GM19467 (cell line): ENCODE measurements around the gene GJA3.

ENCODE experiments used
- ATAC-seq: cut with Tn5 transposase; IDR thresholded peaks from one replicate; pipeline ENCODE4 v1.9.1; 2021; ENCODE audit warnings: mild to moderate bottlenecking, moderate library complexity; ENCODE audit not compliant: unreplicated experiment

The GJA3 gene

DNA sequence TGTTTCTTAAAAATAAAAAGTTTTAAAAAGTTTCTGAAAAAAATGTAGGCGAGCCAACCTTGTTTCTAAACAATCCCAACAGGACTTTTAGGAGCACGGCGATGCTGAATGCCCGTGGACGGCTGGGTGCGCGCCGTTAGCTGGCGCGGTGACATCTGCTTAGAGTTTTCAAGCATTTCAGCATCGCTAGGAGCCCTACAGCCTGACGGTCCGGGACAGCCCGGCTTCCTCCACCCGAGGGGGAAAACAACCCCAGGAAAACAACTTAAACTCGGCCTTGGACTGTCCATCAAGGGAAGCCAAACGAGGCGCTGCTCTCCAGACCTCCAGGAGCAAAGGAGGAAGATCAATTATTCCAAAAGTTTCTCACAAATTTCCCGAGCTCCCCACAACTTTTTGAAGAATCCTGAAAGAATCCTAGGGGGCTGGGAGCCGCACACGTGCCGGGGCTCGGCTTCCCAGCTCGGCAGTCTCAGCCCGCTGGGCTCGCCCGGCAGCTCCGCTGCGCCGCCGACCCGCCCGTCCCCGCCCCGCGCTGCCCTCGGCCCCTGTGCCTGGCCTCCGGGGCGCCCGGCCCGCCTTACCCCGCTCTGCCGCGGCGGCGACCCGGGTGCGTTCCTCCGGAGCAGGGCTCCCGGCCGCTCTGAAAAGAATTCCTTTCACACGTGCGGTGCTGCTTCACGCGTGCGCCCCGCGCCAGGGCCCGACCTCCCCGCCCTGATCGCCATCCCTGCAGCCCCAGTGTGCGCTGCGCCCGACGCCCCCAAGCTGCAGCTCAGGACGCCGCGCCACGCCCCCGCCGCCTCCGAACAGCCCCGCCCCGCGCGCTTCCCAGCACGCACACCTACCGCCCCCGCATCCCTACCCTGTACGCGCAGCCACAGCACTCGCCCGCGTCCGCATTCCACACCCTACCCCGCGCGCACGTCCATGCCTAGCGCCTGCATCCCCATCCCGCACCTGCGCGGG, at the start of gene GJA3:
TSS of gene GJA3 (minus strand) at position 747 of the 969 bp plus-strand sequence. CDS start 17,764 bp downstream, outside the sequence.
- peak; percentile 60 for ATAC-seq

GRCh38 chr13:20209948-20210347, 49.1 kb upstream of the GJA3 start:
- no peak for ATAC-seq

GRCh38 chr13:20206698-20207235, 45.9 kb upstream of the GJA3 start:
- no peak for ATAC-seq

- ATAC-seq = no peak
Measured at GRCh38 chr13:20206065-20206697, 45.3 kb upstream of the GJA3 start.

DNA sequence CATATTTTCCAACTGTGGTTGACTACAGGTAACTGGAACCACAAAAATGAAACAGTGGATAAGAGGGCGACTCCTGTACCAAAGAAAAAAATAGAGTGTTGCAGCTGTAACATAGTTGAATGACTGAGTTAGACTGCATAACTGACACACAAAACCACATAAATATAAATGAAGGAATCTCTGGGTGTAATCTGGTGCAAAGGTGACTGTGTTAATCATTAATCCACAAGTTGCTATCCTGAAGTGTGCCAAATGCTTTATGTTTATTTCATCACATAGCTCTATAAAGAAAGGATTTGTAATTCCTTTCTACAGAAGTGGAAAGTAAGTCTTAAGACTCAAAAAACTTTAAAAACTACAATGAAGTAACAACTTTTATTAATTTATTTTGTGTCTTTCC, 37.9 kb upstream of the GJA3 start:
- no peak for ATAC-seq

DNA sequence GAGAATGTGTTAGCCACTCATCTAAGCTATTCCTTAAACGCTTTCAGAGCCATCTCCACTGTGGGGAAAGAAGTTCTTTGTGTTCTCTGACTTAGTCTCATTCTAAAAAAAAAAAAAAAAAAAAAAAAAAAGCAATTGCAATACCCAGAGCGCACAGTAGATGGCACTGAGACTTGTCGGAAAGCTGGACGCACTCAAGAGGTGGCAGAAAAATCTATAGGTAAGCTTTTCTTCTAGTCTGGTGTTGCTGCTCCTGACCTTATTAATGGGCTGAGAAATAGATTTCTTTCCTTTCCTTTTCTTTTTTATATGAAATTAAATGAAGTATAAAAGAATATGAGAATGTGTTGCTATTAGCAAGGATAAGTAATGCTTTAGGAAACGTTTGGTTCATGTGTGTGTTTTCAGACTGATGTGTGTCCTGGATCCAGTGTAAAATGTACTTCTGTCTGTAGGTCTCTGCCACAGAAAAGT, 36.5 kb upstream of the GJA3 start:
- ATAC-seq = no peak

DNA sequence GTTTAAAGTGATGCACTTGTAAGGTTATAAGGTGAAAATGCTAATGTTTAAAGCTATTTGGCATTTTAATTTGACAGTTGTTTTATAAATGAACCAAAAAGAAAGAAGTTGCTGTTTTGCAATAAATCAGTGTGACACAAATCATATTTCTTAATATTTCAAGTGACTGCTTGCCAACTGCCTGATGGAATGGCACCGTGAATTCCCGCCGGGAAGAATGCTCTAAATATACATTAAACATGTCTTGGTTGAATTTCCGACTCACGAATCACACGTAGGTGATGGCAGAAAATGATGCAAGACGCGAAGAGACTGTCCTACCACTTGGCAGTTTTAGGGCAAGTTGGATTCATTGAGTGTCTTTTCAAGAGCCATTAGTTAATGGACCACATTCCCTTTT, 34.9 kb upstream of the GJA3 start:
- no peak for ATAC-seq

- no peak for ATAC-seq
Measured at GRCh38 chr13:20193907-20194631, 33.2 kb upstream of the GJA3 start.

GRCh38 chr13:20193162-20193906, 32.5 kb upstream of the GJA3 start:
- ATAC-seq = no peak

DNA sequence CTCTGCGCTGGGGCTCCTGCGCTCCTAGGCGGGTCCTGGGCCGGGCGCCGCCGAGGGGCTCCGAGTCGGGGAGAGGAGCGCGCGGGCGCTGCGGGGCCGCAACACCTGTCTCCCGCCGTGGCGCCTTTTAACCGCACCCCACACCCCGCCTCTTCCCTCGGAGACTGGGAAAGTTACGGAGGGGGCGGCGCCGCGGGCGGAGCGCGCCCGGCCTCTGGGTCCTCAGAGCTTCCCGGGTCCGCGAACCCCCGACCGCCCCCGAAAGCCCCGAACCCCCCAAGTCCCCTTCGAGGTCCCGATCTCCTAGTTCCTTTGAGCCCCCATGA, 31.9 kb upstream of the GJA3 start, which contains the start of gene GJB2:
TSS of gene GJB2 (minus strand) at position 103 of the 326 bp plus-strand sequence. CDS start 3,357 bp downstream, outside the sequence.
- no peak for ATAC-seq

DNA sequence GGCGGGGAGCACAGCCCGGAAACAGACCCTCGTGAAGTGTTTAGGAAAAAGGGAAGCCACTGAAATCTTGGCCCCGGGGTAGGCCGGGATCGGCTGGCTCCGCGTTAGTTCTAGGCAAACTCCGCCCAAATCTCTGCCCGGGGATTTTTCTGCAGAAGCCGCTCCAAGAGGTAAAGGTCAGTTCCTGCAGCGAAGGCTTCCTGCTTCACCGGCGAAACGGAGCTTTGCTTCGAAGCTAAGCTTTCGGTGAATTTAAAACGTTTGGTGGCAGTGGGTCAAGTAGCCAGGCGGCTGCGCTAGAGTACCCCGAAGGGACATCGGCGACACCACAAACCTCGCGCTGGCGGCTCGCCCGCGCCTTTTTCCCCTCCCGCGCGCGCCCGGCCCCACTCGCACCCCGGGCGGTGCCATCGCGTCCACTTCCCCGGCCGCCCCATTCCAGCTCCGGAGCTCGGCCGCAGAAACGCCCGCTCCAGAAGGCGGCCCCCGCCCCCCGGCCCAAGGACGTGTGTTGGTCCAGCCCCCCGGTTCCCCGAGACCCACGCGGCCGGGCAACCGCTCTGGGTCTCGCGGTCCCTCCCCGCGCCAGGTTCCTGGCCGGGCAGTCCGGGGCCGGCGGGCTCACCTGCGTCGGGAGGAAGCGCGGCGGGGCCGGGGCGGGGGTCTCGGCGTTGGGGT, 31.4 kb upstream of the GJA3 start:
- ATAC-seq = no peak

GRCh38 chr13:20191311-20192157, 30.7 kb upstream of the GJA3 start:
- ATAC-seq = no peak

DNA sequence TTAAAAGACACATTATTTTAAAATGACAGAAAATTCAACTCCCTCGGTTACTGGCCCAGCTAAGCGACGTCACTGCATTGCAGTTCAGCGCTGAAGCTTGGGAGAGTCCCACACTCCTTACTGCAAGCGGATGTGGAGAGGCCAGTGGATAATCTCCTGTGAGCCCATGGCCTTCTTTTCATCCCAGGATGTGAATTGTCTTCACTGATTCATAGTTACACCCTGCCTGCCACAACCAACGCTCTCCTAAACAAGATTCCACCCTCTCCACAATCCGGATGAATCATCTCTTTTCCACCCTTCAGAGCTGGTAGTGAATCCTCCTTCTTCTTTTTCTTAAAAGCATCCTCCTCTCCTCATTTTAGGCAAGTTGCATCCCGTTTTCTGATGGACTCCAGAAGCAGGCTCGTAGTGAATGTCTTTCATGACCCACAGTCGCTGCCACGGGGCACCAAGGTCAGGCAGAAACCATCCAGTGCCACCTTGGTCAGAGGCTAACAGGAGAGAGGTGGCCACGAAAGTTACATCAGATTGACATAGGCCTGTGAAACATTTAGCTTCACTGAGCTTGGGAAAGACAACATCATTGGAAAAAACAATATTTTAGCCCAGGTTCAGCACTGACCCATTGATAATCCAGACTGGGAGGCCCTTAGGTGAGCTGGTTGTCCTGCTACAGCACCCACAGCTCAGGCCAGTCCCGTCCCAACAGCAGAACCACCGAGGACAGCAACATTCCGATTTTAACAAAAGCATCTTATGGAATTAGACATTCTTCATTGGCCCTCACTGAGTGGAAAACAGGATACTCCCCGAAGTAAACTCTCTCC, 29.8 kb upstream of the GJA3 start:
- ATAC-seq = no peak

DNA sequence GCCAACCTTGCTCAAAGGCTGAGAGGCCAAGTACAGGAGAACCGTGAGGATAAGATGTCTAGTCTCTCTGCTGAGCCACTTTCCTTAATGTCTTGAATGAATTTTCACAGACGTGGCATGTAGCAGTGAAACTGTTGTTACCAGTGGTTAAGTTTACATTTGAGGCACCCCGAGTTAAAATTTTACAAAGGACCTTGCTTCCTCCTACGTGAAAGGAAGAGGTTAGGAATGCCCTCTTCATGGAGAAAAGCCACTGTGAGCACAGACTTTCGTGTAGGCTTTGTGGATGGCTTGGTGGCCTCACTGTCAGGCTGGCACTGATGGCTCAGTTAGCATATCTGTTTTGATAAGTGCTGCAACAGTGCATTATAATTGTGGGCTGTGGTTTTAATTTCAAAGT, 29.2 kb upstream of the GJA3 start:
- no peak for ATAC-seq

DNA sequence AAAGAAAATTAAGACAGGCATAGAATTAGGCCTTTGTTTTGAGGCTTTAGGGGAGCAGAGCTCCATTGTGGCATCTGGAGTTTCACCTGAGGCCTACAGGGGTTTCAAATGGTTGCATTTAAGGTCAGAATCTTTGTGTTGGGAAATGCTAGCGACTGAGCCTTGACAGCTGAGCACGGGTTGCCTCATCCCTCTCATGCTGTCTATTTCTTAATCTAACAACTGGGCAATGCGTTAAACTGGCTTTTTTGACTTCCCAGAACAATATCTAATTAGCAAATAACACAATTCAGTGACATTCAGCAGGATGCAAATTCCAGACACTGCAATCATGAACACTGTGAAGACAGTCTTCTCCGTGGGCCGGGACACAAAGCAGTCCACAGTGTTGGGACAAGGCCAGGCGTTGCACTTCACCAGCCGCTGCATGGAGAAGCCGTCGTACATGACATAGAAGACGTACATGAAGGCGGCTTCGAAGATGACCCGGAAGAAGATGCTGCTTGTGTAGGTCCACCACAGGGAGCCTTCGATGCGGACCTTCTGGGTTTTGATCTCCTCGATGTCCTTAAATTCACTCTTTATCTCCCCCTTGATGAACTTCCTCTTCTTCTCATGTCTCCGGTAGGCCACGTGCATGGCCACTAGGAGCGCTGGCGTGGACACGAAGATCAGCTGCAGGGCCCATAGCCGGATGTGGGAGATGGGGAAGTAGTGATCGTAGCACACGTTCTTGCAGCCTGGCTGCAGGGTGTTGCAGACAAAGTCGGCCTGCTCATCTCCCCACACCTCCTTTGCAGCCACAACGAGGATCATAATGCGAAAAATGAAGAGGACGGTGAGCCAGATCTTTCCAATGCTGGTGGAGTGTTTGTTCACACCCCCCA, 28.1 kb upstream of the GJA3 start:
- no peak for ATAC-seq

GRCh38 chr13:20186771-20187170, 25.9 kb upstream of the GJA3 start:
- no peak for ATAC-seq
